Hematopoietic multipotent progenitor cell treated with erythropoietin and hydrocortisone succinate and interleukin-3 and kit ligand, for 8 days (in vitro differentiated cells): ENCODE measurements around the gene SCAP.
"Not testable (repeated sequence)": the region's sequence is repeated elsewhere in the genome, so short reads cannot be mapped to it uniquely, and the experiment has no call there.

Experiments
- DNase-seq: peaks from one replicate; pipeline ENCODE4 v3.0.0-alpha.2; 2015

Gene SCAP

DNA sequence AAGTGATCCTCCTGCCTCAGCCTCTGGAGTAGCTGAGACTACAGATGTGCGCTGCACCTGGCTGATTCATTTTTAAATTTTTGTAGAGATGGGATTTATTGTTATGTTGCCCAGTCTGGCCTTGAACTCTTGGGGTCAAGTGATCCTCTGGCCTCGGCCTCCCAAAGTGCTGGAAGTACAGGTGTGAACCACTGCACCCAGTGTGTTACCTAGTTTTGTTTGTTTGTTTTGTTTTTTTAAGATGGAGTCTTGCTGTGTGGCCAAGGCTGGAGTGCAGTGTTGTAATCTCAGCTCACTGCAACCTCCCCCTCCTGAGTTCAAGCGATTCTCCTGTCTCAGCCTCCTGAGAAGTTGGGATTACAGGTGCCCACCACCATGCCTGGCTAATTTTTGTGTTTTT is 82.8 kb downstream of the SCAP start:
- no peak for DNase-seq

DNA sequence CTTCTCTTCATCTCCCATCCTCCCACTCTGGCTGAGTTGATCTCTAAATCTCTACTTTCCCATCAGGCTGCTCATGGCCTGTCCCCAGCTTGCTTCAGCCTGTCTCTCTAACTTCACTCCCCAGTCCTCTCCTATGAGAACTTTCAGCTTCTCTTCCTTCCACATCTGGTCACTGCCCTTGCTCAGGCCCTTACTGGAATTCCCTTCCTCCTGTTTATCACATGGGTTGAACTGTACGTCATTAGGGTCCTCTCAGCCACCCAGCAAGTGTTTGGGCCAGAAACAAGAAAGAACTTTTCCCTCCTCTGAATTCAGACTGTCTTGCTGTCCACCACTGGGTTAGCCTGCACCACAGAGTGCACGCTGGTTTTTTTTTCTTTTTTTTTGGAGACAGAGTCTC is 89.9 kb downstream of the SCAP start:
- DNase-seq: no peak

DNA sequence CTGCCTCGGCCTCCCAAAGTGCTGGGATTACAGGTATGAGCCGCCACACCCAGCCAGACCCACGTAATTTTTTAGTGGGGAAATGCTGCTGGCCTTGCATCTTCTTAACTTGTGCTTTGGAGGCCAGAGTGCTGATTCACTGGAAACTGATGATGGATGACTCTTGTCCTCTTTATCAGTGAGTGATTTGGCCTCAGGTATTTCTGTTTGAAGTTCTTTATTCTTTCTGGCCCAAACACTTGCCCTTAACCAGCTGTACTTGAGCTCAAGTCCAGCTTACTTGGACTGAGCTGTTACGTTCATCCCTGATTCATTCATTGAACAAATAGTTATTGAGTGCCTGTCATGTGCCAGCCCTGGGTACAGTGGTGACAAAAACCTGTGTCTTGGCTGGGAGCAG is 90.7 kb downstream of the SCAP start:
- DNase-seq: no peak

DNA sequence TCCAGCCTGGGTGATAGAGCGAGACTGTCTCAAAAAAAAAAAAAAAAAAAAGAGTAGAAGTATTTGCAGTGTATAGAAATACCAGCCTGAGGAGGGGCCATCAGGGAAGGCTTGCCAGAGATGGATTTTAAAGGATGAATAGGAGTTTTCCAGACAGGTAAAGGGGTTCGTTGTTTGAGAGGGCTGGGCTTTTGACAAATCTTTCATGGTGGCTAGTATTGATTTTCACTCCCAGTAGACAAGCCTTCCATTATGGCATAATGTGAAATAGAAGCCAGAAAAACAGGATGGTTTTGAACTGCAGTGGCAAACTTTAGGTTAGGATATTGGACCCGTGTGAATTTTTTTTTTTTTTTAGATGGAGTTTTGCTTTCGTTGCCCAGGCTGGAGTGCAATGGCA is 91.3 kb downstream of the SCAP start:
- DNase-seq: no peak

DNA sequence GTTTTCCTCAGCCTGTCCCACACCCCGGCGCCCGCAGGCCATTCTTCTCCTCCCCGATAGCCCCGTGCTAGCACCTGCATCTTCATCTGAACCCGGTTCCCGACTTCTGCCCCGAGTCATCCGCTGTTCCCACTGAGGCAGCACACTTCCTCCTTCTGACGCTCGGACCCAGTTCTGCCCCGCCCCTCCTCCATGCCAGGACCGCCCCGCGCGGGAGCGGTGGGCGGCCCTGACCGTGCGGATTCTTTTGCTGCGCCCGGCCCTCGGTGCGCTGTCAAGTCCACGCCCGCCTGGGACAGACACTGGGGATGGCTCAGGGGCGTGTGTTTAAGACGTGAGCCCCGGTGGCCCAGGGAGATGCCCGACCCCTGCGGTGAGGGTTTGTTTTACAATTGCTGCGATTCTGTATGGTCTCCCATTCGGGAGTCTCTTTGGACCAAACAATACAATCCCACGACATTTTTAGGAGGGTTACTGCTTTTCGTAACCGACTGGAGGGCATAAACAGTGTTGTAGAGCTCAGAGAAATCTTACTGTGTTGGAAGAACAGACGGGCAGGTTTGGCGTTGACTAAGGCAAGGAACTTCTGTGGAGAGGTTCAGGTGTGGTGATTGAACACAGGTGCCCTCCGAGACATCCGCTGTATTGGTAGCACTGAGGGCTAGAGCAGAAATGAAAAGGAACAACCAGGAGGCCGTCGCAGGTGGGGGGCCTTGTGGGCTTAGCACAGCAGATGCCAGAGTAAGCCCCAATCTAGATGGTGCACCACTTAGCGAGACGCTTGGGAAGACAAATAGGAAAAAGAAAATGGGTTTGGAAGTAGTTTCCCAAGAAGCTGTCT is 94.2 kb downstream of the SCAP start:
- DNase-seq: peak; percentile 92

DNA sequence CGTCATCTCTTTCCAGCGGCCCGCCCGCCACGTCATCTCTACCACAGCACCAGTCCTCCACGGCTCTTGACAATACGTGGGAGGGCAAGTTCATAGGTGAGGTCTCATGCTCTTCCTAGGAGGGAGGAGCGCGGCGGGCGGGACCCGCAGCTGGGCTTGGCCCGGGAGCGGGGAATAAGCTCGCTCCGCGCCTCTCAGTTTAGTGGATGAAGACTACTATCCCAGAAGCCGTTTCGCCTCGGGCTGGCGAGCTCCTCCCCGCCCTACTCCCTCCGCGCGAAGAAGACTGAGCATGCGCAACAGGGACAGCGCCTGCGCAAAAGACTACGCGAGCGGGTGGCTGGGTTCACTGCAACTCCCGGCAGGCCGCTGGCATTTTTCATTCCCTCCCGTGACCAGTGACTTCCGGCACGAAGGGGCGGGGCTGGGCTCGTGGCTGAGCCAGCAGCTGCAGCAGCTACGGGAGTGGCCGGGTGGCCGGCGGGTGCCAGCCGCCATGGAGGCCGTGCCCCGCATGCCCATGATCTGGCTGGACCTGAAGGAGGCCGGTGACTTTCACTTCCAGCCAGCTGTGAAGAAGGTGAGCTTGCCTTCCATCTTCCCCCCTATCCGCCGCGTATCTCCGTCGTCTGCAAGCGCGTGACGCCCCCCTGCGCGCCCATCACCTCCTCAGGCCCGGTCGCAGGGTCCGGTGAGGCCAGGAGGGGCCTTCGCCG is 95.0 kb downstream of the SCAP start, which contains the start of gene PTPN23:
Gene PTPN23, plus strand, starts transcription at position 421 of the 716 bp plus-strand sequence. Its CDS starts 76 bp downstream, at position 497.
- peak; percentile 99 for DNase-seq

DNA sequence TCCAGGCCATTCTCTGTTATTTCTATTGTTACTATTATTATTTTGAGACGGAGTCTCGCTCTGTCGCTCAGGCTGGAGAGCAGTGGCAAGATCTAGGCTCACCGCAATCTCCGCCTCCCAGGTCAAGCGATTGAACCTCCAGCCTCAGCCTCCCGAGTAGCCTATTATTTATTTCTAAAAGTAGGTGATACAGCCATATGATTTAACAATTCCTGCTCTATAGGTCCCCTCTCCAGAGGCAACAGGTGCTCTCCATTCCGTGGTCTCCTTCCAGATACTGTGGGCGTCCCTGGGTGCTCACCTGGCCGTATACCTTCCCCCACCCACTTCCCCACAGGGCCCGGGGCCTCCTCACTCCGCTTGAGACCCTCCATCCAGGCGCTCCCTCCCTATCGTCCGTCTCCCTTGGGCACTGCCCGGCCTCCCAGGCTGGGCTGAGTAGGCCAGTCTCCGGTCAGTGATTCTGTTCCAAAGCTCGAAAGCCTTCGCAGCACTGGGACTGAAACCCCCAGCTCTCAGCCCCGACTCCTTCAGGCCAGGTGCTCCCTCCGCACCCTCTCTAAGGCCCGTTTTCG is 95.6 kb downstream of the SCAP start:
- no peak for DNase-seq

DNA sequence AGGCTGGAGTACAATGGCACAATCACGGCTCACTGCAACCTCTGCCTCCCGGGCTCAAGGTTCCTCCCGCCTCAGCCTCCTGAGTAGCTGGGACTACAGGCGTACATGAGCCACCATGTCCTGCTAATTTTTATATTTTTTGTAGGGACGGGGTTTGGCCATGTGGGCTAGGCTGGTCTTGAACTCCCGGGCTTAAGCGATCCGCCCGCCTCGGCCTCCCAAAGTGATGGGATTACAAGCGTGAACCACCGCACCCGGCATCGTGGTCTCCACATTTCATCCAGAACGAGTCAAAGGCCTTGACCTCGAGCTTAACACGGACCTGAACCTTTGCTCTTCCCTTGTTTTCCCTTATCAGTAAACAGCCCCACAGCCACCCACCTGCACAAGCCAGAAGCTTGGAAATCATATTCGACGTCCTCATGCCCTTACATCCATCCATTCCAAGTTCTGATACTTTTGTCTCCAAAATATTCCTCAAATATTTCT is 96.3 kb downstream of the SCAP start:
- DNase-seq: no peak

DNA sequence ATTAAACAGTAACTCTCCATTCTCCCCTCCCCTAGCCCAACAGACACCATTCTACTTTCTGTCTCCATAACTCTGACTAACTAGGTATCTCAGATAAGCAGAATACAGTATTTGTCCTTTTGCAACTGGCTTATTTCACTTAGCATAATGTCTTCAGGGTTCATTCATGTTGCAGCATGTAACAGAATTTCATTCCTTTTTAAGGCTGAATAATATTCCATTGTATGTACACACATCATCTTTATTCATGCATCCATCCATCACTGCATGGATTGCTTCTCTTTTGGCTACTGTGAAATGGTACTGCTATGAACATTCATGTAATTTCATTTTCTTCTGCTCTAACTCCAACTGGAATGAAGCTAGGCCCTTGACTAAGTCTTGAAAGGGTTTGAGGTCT is 96.9 kb downstream of the SCAP start:
- DNase-seq: no peak

DNA sequence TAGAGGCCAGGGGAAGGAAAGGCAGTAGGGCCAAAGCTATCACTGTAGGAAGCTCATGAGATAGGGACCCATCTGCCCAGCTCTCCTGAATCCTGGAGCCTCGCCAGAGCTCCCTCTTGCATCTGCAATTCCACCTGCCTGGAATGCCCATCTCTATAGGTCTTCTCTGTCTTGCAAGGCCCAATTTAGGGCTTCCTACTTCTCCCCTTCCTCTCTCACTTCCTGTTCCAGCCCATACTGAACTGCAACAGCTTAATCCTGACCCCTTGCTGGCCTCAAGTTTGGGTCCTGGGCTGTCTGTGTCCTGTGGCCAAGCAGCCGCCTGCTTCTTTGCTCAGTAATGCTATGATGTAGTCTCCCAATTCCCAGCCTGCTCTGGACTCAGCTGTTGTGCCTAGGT is 98.6 kb downstream of the SCAP start:
- DNase-seq: no peak

DNA sequence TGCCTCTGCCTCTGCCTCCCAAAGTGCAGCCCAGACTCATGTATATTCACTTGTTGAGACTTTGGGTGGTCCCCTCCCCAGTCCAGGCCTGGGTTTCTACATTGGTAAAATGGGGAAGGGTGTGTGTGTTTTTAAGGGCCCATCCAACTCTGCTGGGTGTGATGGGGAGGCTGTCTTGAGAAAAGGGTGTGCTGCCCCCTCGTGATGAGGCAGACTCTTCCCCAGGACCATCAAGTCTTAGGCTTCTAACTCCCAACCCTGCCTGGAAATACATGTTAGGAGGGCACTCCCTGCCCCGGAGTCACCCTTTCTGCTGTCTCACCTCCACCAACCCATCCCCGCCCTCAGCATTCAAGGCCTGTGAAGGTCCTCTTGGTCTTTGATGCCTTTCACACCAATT is 99.3 kb downstream of the SCAP start:
- no peak for DNase-seq

DNA sequence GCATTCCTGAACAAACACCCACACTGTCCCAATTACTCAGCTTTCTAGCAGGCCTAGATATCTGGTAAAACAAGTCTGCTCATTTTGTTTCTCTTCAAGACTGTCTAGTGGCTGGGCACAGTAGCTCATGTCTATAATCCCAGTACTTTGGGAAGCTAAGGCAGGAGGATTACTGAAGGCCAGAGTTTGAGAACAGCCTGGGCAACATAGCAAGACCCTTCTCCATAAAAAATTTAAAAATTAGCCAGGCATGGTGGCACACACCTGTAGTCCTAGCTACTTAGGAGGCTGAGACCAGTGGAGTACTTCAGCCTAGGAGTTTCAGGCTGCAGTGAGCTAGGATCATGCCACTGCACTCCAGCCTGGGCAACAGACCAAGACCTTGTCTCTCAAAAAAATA is 101.2 kb downstream of the SCAP start:
- no peak for DNase-seq

DNA sequence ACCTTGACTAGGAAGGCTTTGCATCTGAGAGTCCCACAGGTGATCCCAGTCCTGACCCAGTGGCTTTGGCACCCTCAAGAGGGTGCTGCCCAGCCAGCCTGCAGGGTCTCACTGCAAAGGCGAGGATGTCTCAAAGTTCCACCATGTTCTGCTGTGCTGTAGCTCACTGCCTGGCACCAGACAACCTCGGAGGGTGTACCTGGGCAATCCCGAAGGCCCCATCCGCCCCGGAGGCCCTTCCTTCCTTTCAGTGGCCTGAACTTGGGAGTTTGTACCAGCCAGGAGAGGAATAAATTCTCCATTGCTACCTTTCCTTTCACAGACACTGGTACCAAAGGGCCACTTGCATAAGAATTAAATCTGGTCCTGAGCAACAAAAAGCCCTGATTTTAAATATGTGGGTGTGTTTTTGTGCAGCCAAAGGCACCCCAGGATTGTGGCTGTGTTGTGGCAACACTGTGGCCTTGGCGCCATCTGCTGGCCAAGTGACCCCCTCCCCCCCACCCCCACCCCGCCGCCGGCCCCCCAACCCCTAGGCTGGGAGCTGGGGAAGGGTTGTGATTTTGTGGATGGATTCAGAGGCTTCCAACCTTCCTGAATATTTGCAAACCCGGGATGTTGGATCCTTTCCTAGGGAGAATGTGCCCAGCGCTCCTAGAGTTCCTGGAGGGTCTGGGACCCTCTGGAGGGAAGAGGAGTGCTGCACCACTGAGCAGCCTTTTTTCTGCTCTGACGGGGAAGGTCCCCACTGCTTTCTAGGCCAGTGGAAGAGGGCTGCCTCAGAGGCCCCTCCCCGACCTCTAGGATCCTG is 104.6 kb downstream of the SCAP start:
- DNase-seq: peak; percentile 33

DNA sequence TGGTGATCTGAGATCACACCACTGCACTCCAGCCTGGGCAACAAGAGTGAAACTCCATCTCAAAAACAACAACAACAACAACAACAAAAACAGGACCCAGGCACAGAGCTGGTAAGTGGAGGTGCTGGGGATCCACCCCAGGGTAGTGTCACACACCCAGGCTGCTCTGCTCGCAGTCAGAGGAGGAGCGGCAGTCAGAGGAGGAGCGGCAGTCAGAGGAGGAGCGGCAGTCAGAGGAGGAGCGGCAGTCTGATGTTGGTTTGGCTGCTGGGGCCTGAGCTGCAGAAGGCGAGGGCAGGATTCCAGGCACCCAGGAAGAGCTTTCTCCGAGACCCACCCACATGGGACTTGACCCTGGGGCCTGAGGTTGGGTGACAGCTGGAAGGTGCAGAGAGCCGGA is 105.7 kb downstream of the SCAP start:
- not testable (repeated sequence) for DNase-seq

DNA sequence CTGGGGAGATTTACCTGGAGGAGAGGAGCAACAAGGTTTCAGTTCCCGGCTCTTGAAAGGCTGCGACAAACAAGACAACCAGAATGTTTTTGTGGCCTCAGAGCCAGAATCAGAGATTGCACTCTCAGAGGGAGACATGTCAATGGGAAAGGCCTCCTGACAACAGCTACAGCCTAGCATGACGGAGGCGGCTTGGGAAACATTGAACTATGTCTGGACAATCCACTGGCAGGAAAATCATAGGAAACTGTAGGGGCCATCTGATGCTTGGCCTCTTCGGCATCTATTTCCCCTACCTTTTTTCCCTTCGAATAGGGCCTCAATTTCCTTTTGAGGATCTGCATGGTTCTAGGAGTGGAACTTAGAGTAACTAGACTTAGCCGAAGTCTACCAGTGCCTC is 108.1 kb downstream of the SCAP start:
- DNase-seq: no peak

DNA sequence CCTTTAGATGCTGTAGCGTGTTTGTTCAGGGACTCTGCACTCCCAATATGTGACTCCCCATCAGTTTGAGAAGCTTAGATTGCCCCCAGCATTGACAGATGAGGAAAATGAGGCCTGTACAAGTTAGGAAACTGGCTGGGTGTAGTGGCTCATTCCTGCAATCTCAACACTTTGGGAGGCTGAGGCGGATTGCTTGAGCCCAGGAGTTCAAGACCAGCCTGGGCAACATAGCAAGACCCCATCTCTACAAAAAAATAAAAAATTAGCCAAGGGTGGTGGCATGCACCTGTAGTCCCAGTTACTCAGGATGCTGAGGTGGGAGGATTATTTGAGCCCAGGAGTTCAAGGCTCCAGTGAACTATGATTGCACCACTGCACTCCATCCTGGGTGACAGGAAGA is 108.9 kb downstream of the SCAP start:
- no peak for DNase-seq

DNA sequence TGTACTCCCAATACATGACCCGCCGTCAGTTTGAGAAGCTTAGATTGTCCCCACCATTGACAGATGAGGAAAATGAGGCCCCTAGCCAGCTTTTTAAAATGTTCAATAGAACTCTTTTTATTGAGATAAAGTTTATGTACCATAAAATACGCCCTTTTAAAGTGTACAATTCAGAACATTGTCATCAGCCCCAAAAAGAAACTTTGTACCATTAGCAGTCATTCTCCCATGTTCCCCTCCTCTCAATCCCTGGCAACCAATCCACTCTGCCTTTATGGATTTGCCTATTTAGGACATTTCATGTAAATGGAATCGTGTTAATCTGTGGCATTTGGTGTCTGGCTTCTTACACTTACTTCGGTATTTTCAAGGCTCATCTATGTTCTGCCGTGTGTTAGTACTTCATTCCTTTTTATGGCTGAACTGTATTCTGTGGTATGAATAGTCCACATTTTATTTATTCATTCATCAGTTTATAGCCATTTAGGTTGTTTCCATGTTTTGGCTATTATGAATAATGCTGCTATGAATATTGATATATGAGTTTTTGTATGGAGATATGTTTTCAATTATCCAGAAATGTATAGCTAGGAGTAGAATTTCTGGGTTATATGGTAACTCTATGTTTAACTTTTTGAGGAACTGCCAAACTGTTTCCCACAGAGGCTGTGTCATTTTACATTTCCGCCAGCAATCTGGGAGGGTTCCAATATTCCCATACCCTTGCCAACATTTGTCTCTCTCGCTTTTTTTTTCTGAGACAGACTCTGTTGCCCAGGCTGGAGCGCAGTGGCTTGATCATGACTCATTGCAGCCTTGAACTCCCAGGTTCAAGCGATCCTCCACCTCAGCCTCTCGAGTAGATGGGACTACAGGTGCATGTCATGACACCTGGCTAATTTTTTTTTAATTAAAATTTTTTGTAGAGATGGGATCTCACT is 110.3 kb downstream of the SCAP start:
- DNase-seq: no peak
